ENCODE results near the gene LTB4R2.

Gene LTB4R2

GRCh38 chr14:24290746-24291145 is 19.2 kb upstream of the LTB4R2 start:
- H3K4me3 ChIP-seq (ENCODE audit: low read depth, low read length) = no peak overlapping the region
- DNase-seq (ENCODE audit: low read depth) = no peak
- TF ChIP-seq, protein P1, sequence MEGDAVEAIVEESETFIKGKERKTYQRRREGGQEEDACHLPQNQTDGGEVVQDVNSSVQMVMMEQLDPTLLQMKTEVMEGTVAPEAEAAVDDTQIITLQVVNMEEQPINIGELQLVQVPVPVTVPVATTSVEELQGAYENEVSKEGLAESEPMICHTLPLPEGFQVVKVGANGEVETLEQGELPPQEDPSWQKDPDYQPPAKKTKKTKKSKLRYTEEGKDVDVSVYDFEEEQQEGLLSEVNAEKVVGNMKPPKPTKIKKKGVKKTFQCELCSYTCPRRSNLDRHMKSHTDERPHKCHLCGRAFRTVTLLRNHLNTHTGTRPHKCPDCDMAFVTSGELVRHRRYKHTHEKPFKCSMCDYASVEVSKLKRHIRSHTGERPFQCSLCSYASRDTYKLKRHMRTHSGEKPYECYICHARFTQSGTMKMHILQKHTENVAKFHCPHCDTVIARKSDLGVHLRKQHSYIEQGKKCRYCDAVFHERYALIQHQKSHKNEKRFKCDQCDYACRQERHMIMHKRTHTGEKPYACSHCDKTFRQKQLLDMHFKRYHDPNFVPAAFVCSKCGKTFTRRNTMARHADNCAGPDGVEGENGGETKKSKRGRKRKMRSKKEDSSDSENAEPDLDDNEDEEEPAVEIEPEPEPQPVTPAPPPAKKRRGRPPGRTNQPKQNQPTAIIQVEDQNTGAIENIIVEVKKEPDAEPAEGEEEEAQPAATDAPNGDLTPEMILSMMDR (IDR thresholded peaks at IDR 0.05; ENCODE audit: insufficient read depth, low read depth, low read length, missing control alignments) = no peak

DNA sequence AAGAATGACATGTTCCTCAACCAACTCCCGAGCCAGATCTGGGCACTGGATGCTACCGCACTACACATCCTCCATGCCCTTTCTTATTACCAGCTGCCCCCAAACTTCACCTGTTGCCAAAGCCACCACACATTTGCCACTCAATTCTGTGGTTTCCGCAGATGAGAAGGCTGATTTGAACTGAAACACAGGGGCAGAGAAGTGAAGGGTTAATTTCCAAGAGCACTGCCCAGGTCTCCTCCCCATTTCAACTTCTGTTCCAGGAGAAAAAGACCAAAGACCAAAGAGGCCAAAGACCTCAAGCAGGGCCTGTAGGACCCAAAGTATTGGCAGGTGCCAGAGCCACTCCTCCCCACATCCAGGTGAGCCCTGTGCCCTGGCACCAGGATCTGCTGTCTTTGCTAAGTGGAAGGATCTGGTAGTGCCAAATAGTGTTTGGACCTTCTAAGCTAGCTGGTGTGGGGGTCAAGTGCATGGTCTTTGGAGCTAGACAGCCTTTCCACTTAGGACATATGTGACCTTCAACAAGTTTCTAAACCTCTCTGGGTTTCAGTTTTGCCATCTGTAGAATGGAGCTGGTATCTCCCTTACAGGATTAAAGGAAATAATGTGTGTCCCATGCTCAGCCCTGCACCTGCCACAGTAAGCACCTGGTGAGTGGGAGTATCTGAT is 18.4 kb upstream of the LTB4R2 start:
- H3K4me3 ChIP-seq (ENCODE audit: low read depth, low read length) = no peak overlapping the region
- TF ChIP-seq, protein P1 (IDR thresholded peaks at IDR 0.05; ENCODE audit: insufficient read depth, low read depth, low read length, missing control alignments) = no peak
- DNase-seq (ENCODE audit: low read depth) = no peak

- no peak overlapping the region for H3K4me3 ChIP-seq (ENCODE audit: low read depth, low read length)
- no peak for DNase-seq (ENCODE audit: low read depth)
- TF ChIP-seq, protein P1 (IDR thresholded peaks at IDR 0.05; ENCODE audit: insufficient read depth, low read depth, low read length, missing control alignments) = no peak
These were observed 17.7 kb upstream of the LTB4R2 start for GRCh38 chr14:24292118-24292807.

GRCh38 chr14:24293525-24293924 is 16.4 kb upstream of the LTB4R2 start:
- TF ChIP-seq, protein P1 (IDR thresholded peaks at IDR 0.05; ENCODE audit: insufficient read depth, low read depth, low read length, missing control alignments) = no peak
- no peak overlapping the region for H3K4me3 ChIP-seq (ENCODE audit: low read depth, low read length)
- no peak for DNase-seq (ENCODE audit: low read depth)

DNA sequence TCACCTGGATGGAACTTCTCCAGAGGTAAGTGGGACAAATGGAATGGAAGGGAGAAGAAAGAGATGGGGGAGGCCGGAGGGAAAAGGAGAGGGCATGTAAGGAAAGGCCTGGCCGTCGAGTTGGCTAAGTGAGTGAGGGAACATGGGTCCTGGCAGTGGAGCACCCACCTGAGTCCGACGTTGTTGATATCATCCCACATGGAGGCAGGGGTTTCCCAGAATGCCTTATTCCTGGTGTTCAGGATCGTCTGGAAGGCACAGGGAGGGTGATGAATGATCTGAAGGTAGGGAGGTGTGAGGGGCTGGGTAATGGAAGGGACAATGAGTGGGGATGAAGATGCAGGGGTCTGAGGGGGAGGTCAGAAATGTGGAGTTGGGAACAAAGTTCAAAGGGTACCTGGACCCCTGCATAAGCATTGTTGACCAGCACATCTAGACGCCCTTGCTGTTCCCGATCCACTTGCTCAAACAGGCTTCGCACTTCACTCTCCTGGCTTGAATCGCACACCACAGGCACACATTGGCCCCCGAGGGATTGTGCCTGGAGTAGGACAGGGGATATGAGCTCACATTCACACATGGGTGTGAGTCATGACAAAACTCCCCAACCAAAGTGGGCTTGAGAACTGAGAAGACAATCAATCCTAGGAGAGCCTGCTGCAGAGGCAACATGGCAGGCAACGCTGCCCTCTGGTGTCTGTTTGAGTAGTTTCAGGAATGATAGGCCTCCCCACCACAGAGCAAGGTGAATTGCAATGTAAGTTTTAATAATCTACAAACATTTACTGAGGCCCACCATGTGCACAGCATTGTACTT is 13.4 kb upstream of the LTB4R2 start:
- H3K4me3 ChIP-seq (ENCODE audit: low read depth, low read length) = no peak overlapping the region
- TF ChIP-seq, protein P1 (IDR thresholded peaks at IDR 0.05; ENCODE audit: insufficient read depth, low read depth, low read length, missing control alignments) = peak; percentile 80
- peak; percentile 92 for DNase-seq (ENCODE audit: low read depth)

DNA sequence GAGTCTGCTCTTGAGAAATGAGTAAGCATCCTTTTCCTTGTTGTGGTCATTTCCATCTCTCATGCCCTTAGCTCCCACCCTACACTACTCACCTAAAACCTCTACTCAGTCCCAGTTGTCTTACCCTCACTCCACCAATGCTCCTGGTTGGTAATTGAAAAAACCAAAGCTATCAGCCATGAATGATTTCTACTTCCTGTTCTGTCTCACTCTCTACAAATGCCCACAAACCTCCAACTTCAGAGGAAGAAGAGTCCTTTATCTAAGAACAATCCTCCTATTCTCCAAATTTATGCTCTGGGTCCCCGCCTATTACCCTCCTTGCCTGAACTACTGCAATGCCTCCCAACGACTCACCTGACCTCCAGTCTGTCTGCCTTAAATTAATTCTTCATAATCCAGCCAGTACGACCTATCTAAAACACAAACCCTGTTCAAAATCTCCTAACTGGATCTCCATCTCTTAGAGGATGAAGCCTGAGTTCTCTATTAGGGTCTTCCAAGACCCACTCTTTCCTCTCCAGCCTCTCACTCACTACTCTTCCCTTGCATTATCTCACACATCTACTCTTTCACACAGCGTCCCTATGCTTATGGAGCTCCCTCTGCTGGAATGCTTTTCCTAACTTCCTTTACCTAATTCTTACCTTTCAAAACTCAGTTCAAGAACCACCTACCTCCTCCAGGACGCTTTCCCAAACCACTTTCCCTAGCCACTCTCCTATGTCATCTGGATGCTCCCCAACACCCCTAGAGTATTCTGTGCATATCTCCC is 12.6 kb upstream of the LTB4R2 start:
- no peak overlapping the region for H3K4me3 ChIP-seq (ENCODE audit: low read depth, low read length)
- TF ChIP-seq, protein P1 (IDR thresholded peaks at IDR 0.05; ENCODE audit: insufficient read depth, low read depth, low read length, missing control alignments) = peak; percentile 19
- DNase-seq (ENCODE audit: low read depth) = peak; percentile 24

All from GM12865 (cell line).